Stimulated activated CD8-positive, alpha-beta memory T cell treated with anti-CD3 and anti-CD28 coated beads, Interleukin-2, amount 100 ng/mL, for 1 hour (primary cell): ENCODE measurements around the gene CD300LD.
"Not testable (repeated sequence)": the region's sequence is repeated elsewhere in the genome, so short reads cannot be mapped to it uniquely, and the experiment has no call there.

Source experiments
- DNase-seq, 2 donors: peaks; one replicate each; pipeline ENCODE4 v3.0.0-alpha.2; 2020; ENCODE audit warnings: low read depth in 2 of 2

CD300LD gene

DNA sequence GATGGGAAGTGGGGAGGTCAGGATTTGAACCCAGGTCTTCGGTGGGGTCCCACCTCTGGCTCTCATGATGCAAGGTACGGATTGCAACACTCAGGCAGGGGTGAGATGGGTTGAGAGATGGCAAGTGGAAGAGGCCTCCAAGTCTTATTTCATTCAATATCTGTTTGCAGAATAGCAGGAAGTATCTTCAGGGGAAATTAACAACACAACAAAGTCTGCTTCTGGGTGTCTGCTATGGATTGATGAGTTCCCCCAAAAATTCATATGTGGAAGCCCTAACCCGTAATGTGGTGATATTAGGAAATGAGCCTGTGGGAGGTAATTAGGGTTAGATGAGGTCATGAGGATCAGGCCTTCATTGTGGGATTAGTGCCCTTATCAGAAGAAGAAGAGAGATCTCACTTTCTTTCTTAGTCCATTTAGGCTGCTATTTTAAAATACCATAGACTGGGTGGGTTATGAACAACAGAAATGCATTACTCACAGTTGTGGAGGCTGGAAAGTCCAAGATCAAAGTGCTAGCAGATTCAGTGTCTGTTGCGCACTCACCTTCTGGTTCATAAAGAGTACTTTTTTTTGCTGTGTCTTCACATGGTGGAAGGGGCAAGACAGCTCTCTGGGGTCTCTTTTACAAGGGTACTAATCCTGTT lies 20.3 kb downstream of the CD300LD start:
- DNase-seq: no peak

GRCh38 chr17:74569020-74570003 lies 22.8 kb downstream of the CD300LD start:
- no peak for DNase-seq

DNA sequence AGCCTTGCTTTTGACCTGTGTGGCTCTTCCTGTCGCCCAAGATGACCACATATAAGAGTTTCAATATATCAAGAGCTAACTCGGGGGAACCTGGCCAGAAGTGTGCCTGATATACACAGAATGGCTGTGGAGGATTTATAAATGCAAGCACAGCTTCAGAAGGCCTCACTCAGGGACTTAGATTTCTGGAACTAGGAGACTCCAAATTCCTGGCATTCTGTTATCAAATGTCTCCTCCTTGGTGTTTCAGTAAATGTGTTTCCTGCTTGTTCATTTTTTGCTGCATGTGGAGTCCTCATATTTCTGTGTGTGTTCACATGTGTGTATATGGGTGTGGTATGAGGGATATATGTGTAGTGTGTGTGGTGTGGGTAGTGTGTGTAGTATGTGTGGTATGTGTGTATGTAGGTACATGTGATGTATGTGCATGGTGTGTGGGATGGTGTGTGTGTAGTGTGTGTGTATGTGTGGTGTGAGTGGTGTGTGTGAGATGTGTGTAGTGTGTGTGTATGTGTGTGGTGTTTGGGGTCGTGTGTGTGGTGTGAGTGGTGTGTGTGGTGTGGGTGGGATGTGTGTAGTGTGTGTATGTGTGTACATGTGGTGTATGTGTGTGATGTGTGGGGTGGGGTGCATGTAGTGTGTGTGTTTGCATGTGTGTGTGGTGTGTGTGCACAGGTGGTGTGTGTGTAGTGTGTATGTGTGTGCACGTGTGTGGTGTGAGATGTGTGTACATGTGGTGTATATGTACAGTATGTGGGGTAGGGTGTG lies 23.8 kb downstream of the CD300LD start:
- no peak for DNase-seq

DNA sequence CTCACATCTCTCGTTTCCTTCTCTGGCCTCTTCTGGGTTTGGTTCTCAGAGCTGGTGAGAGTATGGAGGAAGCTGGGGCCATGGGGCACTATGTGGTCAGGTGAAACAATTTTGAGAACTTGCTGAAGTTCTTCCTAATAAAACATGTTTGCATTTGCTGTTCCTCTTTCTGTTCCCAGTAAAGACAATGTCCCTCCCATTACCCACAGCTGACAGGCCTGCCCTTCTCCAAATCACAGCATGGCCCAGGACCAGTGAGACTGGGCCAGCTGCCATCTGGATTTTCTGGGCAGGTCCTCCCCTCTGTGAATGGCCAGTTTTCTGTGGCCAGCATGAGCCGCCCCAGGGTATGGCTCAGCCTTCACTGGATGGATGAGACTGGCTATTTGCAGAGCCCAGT lies 24.7 kb downstream of the CD300LD start, which contains the start of gene CD300H:
Gene CD300H, minus strand, starts transcription at position 113 of the 400 bp plus-strand sequence.
- DNase-seq: no peak

DNA sequence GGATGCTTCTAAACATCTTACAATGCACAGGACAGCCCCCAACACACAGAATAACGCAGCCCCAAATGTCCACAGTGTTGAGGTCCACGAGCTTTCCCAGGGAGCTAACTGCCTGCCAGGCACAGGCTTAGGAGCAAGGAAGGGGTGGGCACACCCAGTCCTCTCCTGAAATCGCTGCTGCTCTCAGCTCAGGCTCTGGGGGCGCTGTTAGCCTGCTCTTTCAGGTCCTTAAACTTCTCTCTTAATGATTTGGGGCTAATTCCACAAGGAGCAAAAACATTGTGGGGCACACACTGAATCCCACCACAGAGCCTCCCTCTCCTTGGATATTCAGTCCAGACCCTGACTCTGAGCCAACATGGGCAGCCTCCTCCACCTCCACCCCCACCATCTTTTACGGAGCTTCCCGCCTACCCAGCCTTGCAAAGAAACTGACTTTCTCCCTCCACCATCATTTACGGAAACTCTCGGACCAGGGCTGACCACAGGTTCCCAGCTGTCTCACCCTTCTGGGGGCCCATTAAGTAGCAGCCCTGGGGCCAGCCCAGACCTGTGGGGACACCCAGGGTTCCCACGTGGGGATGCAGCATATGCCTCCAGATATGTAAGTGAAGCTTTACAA lies 25.8 kb downstream of the CD300LD start:
- DNase-seq: no peak

DNA sequence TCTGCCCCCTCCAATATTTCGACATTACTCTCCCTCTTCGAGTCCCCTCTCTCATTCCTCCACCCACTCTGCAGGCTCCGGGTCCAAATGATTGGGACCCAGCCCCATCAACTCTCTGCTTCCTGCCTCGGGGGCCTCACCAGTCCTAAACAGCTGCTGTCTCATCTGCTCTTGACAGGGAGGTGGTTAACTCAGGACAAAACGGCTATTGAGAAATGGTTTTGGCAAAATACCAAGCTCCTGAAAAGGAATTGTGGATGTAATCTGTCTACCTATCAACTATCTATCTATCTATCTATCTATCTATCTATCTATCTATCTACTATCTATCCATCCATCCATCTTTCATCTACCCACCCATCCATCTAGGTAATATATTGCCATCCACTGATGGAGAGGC lies 27.0 kb downstream of the CD300LD start:
- no peak for DNase-seq

DNA sequence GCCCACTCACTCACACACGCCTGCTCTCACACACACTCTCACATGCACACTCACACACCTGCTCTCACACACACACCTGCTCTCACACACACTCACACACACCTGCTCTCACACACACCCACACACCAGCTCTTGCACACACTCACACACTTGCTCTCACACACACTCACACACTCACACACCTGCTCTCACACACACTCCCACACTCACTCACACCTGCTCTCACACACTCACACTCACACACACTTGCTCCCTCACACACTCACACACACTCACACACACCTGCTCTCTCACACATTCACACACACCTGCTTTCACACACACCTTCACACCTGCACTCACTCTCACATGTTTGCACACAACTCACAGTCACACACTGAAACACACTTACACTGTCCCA lies 28.7 kb downstream of the CD300LD start:
- no peak for DNase-seq

- DNase-seq: no peak
These were observed 30.5 kb downstream of the CD300LD start for GRCh38 chr17:74561586-74561985.

DNA sequence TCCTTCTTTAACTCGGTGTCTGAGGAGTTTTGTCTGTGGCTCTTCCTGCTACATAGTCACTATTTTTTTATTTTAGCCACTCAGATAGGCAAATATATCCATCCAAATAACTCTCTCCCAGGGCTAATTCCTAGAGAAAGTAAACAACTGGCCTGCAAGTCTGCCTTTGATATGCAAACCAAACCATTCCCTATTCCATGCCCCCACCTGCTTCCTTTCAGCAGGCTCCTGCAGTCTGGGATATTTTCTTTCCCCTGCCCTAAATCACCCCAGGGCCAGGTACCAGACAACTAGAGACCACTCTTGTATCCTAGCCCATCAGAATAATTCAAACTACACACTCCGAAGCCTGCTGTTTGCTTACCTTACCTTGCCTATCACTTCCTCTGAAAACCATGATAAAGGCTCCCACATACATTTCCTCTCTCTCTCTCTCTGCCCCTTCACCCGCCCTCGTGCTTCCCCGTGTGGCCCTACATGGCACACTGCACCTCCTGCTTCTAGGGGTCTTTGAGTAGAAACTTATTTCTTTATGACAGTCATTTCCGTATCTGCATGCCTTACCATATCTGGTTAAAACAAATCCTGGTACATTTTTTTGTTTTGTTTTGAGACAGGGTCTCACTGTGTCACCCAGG lies 33.1 kb downstream of the CD300LD start:
- no peak for DNase-seq

DNA sequence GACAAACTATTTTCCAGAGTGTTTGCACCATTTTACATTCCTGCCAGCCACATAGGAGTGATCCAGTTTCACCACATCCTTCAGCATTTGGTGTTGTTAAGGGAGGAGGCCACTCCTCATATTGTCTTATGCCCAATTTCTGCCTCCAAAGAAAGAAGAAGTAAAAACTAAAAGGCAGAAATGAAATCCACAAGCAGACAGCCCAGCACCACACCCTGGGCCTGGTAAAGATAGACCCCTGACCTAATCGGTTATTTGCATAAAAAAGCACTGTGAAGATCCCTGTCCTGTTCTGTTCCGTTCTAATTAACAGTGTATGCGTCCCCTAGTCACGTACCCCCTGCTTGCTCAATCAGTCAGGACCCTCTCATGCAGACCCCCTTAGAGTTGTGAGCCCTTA lies 33.7 kb downstream of the CD300LD start:
- not testable (repeated sequence) for DNase-seq

GRCh38 chr17:74555427-74555940 lies 36.6 kb downstream of the CD300LD start:
- no peak for DNase-seq

GRCh38 chr17:74554909-74555308 lies 37.2 kb downstream of the CD300LD start:
- no peak for DNase-seq

DNA sequence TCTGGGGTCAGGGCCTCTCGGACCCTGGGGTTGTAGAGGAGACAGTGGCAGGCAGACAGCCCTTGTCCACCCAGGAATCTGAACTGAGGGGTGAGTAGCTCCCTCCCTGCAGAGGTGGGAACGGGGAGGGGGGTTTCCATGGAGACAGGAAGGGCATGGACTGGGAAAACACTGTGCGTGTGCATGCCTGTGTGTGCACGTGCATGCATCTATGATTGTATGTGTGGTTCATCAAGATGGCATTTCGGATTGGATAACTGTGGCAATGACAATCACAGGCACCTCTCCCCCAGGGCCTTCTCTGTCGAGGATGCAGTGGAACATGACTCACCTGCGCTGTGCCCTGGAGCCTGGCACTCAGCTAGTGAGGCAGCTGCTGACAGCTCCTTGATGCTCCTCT lies 40.0 kb downstream of the CD300LD start:
- no peak for DNase-seq

DNA sequence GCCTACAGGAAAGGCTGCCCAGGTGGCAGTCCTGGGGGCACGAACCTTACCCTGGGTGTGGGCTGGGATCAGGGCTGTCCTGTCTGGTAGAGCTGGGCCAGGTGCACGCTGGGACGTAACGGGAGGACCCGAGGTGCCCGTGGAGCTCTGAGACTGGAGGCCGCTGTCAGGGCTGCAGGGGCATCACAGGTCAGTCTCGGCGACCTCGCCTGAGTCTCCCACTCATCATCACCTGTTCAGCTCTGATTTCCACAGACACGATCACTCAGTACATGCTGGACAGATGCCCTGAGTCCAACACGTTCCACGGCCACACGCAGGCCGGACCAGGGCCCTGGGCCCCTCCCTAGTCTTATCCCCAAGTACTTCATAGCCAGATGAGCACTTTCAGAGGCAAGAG lies 41.5 kb downstream of the CD300LD start:
- no peak for DNase-seq

DNA sequence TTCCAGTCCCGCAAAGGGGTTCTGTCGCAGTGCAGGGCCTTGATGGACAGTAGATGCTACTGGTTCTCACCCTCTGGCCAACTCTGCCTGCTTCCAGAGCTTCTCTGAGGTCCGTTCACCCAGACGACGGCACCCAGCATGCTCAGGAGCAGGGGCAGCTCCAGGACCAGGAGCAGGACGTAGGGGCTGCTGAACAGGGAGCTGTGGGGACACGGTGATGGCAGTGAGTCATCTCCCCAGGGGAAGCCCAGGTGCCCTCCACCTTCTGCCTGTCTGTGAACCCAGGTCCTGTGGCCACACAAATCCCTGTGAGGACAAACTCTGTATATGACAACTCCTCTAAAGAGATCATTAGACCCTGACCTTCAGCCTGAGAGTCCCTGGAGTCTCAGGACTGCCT lies 42.7 kb downstream of the CD300LD start:
- DNase-seq: no peak

DNA sequence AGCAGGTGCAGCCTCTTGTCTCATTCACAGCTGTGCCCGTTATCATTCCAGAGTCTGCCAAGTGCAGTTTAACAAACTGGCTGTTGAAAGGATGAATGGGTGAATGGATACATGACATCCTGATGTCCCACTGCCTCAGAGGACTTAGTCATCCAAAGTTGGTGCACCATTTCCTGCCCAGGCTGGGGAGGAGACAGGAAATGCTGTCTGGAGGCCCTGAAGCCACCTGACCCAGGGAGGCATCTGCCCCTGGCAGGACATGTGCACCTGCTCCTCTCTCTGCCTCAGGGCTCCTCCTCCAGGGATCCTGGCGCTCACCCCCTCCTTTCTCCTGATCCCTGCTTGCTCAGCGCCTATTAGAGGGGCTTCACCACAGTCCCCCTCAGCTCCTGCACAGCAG lies 44.3 kb downstream of the CD300LD start:
- no peak for DNase-seq

- DNase-seq: no peak
These were observed 44.8 kb downstream of the CD300LD start for GRCh38 chr17:74547264-74547663.

DNA sequence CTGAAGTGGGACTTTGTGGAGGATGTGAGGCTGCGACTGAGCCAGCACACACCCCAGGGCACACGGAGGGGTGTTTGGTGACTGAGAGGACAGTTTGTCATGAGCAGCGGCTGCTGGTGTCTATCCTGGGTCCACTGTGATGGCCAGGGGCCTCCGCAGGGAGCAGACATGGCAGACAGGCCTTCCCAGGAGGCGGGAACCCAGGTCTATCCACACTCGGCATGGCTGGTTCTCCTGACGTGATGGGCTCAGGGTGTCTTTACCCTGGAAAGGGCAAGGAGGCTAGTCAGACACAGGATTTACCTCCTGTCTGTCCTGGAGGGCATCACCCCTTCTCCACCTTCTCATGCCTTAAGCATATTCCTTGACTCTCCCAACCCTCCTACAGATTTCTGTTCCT lies 45.5 kb downstream of the CD300LD start:
- no peak for DNase-seq

GRCh38 chr17:74545843-74546230 lies 46.2 kb downstream of the CD300LD start, which contains the start of gene CD300C:
TSS of gene CD300C (minus strand) at chr17:74546115. CDS start at chr17:74545782, 333 bp downstream.
- no peak for DNase-seq

- DNase-seq: no peak
These were observed 46.9 kb downstream of the CD300LD start for GRCh38 chr17:74544991-74545842.
